Lower leg skin (tissue), 3 donors: ENCODE measurements around the gene AXL.

Experiments
- CTCF ChIP-seq, 3 donors: fragments of 450-650 bp; IDR thresholded peaks; one replicate each; pipeline ENCODE4 v1.5.1; 2016; ENCODE audit warnings: antibody characterized with exemption in 3 of 3, mild to moderate bottlenecking in 3 of 3, moderate library complexity in 2 of 3
- POLR2A ChIP-seq, 2 donors: fragments of 450-650 bp; IDR thresholded peaks; one replicate each; pipeline ENCODE4 v1.6.1; 2016 to 2017; ENCODE audit warnings: antibody characterized with exemption in 2 of 2, mild to moderate bottlenecking in 1 of 2, moderate library complexity in 1 of 2

- TF ChIP-seq POLR2A (IDR thresholded peaks at IDR 0.05), result no peak
- TF ChIP-seq CTCF (IDR thresholded peaks at IDR 0.05), result no peak
These were observed 36.1 kb downstream of the AXL start for GRCh38 chr19:41255171-41255570.
